ENCODE data around the gene LZTR1.

DNA sequence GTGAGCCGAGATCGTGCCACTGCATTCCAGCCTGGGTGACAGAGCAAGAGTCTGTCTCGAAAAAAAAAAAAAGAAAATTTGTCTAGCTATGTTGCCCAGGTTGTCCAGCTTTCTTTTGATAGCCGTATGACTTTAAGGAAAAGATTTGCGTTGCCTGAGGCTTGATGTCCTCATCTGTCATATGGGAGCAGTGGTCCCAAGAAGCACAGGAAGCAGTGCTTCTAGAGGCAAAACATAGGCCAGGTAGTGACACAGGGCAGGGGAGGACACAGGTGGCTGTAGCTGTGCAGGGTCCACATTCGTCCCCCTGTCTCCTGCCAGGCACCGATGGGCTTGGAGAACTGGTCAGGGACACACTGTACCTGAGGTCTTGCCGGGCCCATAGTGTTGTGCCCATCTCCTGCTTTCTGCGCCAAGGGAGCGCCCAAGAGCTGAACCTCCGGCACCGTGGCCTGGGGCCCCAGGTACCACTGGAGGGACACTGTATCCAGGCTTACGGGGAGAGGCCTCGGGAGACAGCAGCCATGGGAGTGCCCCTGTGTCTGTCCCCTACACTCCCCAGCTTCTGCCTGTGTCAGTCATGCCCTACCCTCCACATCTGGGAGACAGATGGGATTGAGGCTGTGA, 65.1 kb downstream of the LZTR1 start:
- TF ChIP-seq POLR2A (IDR thresholded peaks at IDR 0.05) (no peak), POLR2AphosphoS5 (IDR thresholded peaks at IDR 0.05) (no peak)
